ENCODE measurements around the gene RBM20.
A peak's percentile ranks its signal among the peaks of the same experiment; 100 is the strongest.
"Not testable (repeated sequence)": the region's sequence is repeated elsewhere in the genome, so short reads cannot be mapped to it uniquely, and the experiment has no call there.

Gene RBM20

DNA sequence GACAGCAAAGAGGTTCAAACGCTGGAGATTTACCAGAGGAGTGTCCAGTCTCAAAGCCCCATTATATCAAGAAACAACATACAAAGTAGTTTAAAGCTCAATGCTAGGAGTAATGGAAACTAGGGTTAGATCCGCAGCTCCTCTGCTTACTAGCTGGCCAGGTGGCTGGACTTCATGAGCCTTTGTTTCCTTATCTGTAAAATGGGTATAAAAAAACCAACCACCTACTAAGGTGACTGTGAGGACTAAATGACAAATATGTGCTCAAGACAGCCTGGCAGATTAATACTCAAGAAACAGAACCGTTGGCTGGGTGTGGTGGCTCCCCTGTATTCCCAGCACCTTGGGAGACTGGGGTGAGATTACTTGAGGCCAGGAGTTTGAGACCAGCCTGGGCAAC lies 5.8 kb upstream of the RBM20 start:
- Histone ChIP-seq H3K9me3 (replicated peaks; ENCODE audit: insufficient read depth, low read length) (no peaks in the 10 kb centered on the region), H3K4me1 (ENCODE audit: low read length) (no peaks in the 10 kb centered on the region), H3K4me2 (ENCODE audit: low read depth, low read length) (no peak overlapping the region), H3K9me2 (replicated peaks; ENCODE audit: insufficient read depth, low read length) (no peaks in the 10 kb centered on the region), H3K9ac (ENCODE audit: low read length) (no peak overlapping the region), H2AFZ (ENCODE audit: low read length) (no peak overlapping the region), H3K36me3 (replicated peaks; ENCODE audit: insufficient read depth, low read length) (no peaks in the 10 kb centered on the region), H3K79me2 (ENCODE audit: low read length) (no peaks in the 10 kb centered on the region), H3K27ac (ENCODE audit: low read length) (no peak overlapping the region), H4K20me1 (ENCODE audit: insufficient read depth, low read length) (no peaks in the 10 kb centered on the region), H3K27me3 (replicated peaks; ENCODE audit: insufficient read depth, low read length) (peaks cover 8% of the 10 kb centered on the region; the same call in 1 of the 2 replicates), H3K4me3 (ENCODE audit: low read length) (no peak overlapping the region), H3F3A (ENCODE audit: insufficient read depth, low read length) (no peaks in the 10 kb centered on the region)
- no peak for TF ChIP-seq EZH2phosphoT487 (IDR thresholded peaks at IDR 0.05; ENCODE audit: low read length)
- TF ChIP-seq, protein P1, sequence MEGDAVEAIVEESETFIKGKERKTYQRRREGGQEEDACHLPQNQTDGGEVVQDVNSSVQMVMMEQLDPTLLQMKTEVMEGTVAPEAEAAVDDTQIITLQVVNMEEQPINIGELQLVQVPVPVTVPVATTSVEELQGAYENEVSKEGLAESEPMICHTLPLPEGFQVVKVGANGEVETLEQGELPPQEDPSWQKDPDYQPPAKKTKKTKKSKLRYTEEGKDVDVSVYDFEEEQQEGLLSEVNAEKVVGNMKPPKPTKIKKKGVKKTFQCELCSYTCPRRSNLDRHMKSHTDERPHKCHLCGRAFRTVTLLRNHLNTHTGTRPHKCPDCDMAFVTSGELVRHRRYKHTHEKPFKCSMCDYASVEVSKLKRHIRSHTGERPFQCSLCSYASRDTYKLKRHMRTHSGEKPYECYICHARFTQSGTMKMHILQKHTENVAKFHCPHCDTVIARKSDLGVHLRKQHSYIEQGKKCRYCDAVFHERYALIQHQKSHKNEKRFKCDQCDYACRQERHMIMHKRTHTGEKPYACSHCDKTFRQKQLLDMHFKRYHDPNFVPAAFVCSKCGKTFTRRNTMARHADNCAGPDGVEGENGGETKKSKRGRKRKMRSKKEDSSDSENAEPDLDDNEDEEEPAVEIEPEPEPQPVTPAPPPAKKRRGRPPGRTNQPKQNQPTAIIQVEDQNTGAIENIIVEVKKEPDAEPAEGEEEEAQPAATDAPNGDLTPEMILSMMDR (IDR thresholded peaks at IDR 0.05; ENCODE audit: low read length), result no peak
- no peak for DNase-seq

DNA sequence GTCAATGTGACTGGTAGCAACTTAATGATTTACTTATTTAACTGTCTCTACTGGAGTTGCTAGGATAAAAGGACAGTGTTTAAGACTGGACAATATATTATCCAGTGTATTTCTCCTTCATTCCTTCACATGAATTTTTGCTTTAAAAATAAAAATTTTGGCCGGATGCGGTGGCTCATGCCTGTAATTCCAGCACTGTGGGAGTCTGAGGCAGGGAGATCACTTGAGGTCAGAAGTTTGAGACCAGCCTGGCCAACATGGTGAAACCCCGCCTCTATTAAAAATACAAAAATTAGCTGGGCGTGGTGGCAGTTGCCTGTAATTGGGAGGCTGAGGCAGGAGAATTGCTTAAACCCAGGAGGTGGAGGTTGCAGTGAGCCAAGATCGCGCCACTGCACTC lies 5.1 kb upstream of the RBM20 start:
- not testable (repeated sequence) for H3K4me3 ChIP-seq (ENCODE audit: low read length); H3K4me2 ChIP-seq (ENCODE audit: low read depth, low read length); H3K27ac ChIP-seq (ENCODE audit: low read length); H3K27me3 ChIP-seq (replicated peaks; ENCODE audit: insufficient read depth, low read length); H3K9ac ChIP-seq (ENCODE audit: low read length); H3K4me1 ChIP-seq (ENCODE audit: low read length); DNase-seq; H3K9me2 ChIP-seq (replicated peaks; ENCODE audit: insufficient read depth, low read length); H2AFZ ChIP-seq (ENCODE audit: low read length); H4K20me1 ChIP-seq (ENCODE audit: insufficient read depth, low read length); H3F3A ChIP-seq (ENCODE audit: insufficient read depth, low read length); H3K9me3 ChIP-seq (replicated peaks; ENCODE audit: insufficient read depth, low read length); H3K79me2 ChIP-seq (ENCODE audit: low read length); H3K36me3 ChIP-seq (replicated peaks; ENCODE audit: insufficient read depth, low read length)

DNA sequence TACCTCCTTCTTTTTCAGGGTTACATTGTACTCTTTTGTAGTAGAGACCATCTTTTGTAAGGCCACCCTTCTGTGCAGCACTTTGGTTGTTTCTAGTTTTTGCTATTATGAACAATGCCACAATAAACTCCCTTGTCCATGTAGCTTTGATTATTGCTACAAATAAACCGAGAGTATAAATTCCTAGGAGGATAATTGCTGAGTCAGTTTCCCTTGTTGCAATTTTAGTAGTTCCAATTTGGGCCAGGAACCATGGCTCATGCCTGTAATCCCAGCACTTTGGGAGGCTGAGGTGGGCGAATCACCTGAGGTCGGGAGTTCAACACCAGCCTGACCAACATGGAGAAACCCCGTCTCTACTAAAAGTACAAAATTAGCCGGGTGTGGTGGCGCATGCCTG lies 4.3 kb upstream of the RBM20 start:
- H3K27me3 ChIP-seq (replicated peaks; ENCODE audit: insufficient read depth, low read length), result peaks cover 12% of the 10 kb centered on the region
- not testable (repeated sequence) for H4K20me1 ChIP-seq (ENCODE audit: insufficient read depth, low read length); H3K4me1 ChIP-seq (ENCODE audit: low read length); DNase-seq; H3K9me3 ChIP-seq (replicated peaks; ENCODE audit: insufficient read depth, low read length); H3K4me2 ChIP-seq (ENCODE audit: low read depth, low read length); H3F3A ChIP-seq (ENCODE audit: insufficient read depth, low read length); H3K36me3 ChIP-seq (replicated peaks; ENCODE audit: insufficient read depth, low read length); H2AFZ ChIP-seq (ENCODE audit: low read length); H3K9ac ChIP-seq (ENCODE audit: low read length); H3K27ac ChIP-seq (ENCODE audit: low read length); H3K79me2 ChIP-seq (ENCODE audit: low read length); H3K9me2 ChIP-seq (replicated peaks; ENCODE audit: insufficient read depth, low read length); H3K4me3 ChIP-seq (ENCODE audit: low read length)

DNA sequence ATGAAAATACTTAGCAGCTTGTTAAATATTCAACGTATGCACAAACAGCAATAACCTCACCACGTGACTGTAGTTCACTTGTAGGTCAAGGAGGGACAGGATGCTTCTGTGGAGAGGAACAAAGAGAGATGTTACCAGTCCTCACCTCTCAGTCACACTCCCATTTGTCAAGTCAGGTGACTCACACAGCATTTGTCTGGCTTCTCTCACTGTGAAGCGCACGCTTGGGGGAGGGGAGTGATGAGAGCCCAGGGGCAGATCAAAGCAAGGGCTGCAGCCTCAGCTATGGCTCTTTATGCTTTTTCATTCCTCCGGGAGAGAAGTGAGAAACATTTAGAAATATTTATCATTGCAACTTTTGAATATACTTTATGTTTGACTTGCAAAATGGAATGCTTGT lies 2.9 kb upstream of the RBM20 start:
- H4K20me1 ChIP-seq (ENCODE audit: insufficient read depth, low read length), result no peaks in the 10 kb centered on the region
- H3K4me2 ChIP-seq (ENCODE audit: low read depth, low read length), result no peak overlapping the region
- DNase-seq, result peak; percentile 31
- peaks cover 13% of the 10 kb centered on the region for H3K27me3 ChIP-seq (replicated peaks; ENCODE audit: insufficient read depth, low read length)
- no peaks in the 10 kb centered on the region for H3F3A ChIP-seq (ENCODE audit: insufficient read depth, low read length)
- no peaks in the 10 kb centered on the region for H3K9me3 ChIP-seq (replicated peaks; ENCODE audit: insufficient read depth, low read length)
- no peaks in the 10 kb centered on the region for H3K4me1 ChIP-seq (ENCODE audit: low read length)
- H3K4me3 ChIP-seq (ENCODE audit: low read length), result no peak overlapping the region
- H3K79me2 ChIP-seq (ENCODE audit: low read length), result no peaks in the 10 kb centered on the region
- H3K36me3 ChIP-seq (replicated peaks; ENCODE audit: insufficient read depth, low read length), result no peaks in the 10 kb centered on the region
- no peak for TF ChIP-seq EZH2phosphoT487 (IDR thresholded peaks at IDR 0.05; ENCODE audit: low read length)
- no peak for TF ChIP-seq EZH2 (optimal IDR thresholded peaks at IDR 0.05; ENCODE audit: low read depth, low read length)
- TF ChIP-seq, protein P1 (IDR thresholded peaks at IDR 0.05; ENCODE audit: low read length), result no peak
- no peak overlapping the region for H3K9ac ChIP-seq (ENCODE audit: low read length)
- no peak overlapping the region for H2AFZ ChIP-seq (ENCODE audit: low read length)
- H3K27ac ChIP-seq (ENCODE audit: low read length), result no peak overlapping the region
- no peaks in the 10 kb centered on the region for H3K9me2 ChIP-seq (replicated peaks; ENCODE audit: insufficient read depth, low read length)

All from MM.1S (cell line).